NCI-H524 treated with DMSO at 0.1 percent for 48 hours (cell line): ENCODE results near the gene COX15.
"Not testable (repeated sequence)": the region's sequence is repeated elsewhere in the genome, so short reads cannot be mapped to it uniquely, and the experiment has no call there.

Source experiments
- DNase-seq: peaks from one replicate; lab custom pipeline; 2025; lab: John Stamatoyannopoulos, UW

COX15 gene

DNA sequence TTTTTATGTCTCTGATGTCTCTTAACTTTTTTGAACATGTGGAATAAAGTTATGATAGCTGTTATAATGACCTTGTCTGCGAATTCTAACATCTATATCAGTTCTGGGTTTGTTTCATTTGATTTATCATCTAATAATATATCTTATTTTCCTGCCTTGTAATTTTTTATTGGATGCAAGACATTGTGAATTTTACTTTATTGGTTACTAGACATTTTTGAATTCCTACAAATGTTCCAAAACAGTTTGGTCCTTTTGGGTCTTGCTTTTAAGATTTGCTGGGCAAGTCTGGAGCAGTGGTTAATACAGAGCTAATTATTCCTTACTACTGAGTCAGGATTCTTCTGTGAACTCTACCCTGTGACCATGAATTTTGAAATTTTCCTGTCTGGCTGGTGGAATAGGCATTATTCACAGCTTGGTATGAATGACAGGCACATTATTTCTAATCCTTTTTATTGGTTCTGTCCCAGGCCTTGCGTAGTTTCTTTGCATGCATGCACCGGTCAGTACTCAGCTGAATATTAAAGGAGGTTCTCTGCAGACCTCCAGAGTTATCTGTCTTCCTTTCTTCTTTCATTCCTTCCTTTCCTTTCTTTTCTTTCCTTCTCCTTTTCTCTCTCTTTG, 9.1 kb upstream of the COX15 start:
- DNase-seq = no peak

DNA sequence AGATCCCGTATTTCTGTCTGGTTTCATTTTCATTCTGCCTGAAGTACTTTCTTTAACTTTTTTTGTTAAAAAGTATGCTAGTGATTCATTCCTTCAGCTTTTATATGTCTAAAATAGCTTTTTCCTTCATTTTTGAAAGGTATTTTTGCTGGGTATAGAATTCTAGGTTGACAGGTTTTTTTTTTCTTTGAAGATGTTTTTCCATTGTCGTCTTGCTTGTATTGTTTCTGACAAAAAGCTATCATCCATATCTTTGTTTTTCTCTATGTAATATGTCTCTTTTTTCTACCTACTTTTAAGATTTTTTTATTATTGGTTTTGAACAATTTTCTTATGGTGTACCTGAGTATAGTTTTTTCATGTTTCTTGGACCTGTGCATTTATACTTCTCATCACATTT, 8.3 kb upstream of the COX15 start:
- DNase-seq = no peak

DNA sequence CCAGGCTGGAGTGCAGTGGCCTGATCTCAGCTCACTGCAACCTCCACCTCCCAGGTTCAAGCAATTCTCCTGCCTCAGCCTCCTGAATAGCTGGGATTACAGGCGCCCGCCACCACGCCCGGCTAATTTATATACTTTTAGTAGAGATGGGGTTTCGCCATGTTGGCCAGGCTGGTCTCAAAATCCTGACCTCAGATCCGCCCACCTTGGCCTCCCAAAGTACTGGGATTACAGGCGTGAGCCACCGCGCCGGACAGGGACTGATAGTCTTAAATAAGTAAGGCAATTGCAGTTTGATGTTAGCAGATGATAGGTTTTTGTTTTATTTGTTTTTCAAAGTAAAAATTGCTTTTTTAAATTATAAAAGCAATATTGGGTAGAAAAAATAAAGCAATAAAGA, 2.2 kb upstream of the COX15 start:
- DNase-seq = not testable (repeated sequence)

DNA sequence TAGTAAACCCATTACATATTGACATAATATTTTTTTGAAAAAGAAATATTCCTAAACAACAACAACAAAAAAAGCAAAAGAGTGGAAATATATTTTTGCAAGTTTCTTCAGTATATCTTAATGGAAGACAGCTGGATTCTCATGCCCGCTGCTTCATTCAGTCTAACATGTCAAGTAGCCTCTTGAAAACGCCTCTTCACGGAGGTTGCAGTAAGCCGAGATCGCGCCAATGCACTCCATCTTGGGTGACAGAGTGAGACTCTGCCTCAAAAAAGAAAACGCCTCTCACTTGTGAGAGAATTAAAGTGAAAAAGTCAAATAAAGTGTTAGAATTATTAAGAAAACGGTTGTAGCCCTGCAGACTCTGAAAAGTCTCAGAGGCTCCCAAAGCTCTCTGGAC, 1.4 kb upstream of the COX15 start:
- DNase-seq = no peak

DNA sequence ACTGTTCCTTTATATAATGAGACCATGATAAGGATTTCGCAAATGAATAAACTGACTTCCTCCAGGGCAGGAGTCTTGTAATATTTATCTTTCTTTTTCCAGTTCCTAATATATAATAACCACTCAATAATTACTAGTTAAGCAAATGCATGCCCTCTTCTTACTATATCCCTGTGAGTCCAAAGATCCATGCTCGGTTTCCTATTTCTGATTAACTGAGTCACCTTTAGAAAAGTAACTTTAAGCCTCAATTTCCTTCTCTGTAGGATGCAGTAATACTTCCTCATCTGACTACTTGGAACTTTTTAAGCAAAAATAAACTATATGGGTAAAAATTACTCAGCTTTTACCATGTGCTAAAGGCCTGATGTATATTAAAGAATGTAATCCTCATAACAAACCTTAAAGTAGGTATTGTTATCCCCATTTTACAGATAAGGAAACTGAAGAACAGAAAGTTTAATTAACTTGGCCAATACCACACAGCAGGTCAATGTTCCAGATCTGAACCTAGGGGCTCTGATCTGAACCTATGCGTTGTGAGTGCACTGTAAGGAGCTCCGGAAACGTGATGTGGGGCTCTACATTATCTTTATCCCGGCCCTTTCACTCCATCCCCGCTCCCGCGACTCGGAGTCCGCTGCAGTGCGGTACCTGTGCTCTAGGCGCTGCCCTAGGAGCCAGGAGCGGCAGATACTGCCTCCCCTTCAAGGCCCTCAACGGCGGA, 458 bp downstream of the COX15 start:
- DNase-seq = no peak

DNA sequence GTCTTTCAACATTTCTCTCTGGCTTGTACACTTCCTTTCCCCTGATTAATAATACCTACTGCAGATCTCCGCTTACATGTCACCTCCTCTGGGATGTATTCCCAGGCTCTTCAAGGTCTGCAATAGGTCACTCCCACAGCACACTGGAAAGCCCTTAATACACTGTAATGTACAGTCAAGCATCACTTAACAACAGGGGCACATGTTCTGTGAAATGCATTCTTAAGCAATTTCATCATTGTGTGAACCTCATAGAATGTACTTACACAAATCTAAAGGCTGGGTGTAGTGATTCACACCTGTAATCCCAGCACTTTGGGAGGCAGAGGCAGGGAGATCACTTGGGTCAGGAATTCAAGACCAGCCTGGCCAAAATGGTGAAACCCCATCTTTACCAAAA, 1.9 kb downstream of the COX15 start:
- no peak for DNase-seq

DNA sequence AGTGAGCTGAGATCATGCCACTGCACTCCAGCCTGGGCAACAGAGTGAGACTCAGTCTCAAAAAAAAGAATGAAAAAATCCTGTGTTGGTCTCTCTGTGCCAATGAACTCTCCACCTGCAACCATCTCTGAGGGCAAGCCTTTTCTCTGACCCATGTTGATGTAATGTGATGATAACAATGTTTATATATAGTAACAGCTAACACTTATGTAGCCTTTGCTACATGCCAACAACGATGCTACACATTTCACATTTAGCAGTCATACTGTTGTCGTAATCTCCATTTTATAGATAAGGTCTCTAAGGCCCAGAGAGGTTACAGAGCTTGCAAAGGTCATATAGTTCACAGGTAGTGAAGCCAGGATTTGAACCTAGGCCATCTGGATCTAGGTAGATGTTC, 11.5 kb downstream of the COX15 start:
- no peak for DNase-seq

DNA sequence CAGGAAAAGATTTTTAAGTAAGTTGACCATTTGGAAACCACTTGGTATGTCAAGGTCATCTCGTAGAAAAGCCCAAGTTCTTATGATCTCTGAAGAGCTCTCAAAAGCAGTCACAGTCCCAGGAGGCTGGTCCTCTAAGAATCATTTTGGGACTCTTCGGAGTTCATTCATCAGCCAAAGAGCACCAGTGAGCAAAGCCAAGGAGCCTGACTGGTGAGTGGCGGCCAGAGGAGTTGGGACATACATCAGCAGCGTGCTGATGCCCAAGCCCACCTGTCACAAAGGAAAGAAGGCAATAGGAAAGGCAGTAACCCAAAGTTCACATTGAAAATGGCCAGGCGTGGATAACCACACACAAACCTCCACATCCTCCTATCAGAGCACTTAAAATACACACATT, 17.5 kb downstream of the COX15 start:
- no peak for DNase-seq

DNA sequence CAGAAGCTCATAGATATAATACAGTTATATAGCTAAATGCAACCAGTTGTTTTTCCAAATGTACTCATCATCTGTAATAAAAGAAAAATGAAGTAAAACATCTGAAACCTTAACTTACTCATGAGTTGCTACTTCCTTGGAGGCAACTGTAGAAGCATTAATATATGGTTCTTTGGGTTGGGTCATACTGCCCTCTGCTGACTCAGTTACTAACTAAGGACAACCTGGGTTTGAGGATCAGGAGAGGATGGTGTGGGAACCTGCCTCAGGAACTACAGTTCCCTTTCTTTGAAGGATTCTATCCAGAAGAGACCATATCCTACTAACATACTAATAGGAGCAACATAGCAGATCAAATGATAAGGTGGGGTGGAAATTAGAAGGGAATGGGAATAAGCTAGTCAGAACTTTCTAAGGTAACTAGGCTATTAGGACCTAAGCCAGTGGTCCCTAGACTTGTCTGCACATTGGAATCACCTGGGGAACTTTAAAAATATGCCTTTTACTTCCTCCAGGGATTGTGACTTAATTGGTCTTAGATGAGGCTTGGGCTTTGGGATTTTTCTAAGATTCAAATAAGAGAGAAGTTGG, 20.7 kb downstream of the COX15 start:
- DNase-seq = no peak

DNA sequence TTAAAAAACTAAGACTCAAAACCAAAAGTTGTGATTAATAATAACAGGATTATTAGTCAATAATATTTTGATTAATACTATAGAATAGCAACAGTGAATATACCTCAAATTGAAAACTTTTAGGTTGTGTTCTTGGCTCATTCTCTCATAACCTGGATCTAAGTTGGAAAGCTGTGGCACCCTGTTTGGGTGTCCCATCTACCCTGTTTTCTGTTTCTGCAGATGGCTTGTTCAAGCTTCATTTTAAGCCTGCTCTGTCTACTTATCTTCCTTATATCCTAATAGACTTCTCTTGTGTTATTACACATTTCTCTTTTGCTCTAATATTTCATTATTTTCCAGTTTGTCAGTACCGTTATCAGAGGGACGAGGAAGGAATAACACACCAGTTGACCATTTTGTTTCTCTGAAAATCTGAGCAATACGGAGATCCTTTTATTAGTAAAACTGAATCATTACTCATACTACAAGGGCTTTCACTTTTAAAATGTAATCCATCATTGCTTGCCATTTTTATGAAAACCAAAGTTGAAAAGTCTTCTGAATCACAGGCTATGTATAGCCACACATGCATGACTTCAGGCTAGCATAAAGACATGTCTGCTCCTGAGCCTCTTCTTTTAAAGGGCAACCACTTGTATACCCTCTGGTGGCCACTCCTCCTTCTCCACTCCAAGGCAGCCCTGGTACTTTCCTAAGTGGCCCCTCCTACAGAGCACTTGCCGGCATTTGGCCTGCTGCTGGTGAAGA, 22.3 kb downstream of the COX15 start:
- no peak for DNase-seq

DNA sequence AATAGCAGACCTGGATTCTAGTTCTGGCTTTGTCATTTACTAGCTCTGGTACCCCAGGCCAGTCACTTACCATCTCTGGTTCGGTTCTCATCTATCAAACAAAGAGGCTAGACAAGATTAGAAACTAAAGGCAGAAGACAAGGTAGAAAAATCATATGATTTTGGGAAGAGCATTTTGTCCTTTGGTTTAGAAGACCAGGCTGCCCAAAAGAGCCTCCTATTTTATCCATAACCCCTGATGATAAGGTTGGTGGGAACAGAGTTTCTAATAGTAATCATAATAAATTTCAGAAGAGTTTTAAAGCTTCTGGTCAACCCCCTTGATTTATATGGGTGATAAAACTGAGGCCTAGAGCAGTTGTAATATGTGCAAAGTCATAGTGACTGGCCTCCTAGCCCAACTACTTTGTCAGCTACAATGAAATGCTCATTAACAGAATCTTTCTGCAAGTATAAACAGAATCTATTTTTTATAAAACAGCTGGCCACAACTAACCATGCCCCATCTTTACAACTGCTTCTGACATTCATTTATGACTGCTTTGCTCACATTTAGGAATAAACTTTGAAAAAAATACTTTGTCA, 23.4 kb downstream of the COX15 start:
- DNase-seq = no peak

DNA sequence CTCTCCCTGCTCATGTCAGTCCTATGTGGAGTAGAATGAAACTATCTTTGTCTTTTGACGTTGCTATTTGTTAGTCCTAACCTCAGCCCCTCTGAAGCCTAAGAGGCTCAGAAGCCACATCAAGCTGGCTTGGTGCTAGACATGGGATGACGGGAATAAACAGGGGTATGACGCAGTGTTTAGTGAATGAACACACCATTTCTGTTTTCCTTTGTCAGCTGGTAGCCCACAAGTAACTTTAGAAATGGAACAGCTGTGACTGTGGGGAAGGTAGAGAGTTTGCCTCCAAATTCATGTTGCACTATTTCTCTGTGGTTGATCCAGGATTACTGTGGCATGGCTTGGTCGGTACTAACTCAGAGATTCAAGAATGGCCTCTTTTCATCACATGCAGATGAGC, 31.3 kb downstream of the COX15 start:
- DNase-seq = no peak

DNA sequence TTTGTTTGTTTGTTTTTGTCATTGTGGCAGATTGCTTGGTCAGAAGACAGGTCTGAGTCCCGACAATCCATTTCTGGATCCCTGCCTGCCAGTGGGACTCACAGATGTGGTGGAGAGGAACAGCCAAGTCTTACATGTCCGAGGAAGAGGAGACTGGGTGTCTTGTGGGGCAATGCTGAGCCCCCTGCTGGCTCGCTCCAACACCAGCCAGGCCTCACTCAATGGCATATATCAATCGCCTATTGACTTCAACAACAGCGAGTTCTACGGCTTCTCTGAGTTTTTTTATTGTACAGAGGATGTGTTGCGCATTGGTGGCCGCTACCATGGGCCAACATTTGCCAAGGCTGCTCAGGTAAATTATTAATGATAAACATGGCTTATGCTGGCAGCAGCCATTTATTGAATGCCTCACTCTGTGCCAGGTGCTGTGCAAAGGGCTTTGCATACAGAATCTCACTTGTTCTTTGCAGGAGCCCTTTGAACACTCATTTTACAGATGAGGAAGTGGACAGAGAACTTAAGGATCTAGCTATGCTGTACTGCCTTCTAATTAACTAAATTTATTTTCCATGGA, 33.3 kb downstream of the COX15 start:
- no peak for DNase-seq

DNA sequence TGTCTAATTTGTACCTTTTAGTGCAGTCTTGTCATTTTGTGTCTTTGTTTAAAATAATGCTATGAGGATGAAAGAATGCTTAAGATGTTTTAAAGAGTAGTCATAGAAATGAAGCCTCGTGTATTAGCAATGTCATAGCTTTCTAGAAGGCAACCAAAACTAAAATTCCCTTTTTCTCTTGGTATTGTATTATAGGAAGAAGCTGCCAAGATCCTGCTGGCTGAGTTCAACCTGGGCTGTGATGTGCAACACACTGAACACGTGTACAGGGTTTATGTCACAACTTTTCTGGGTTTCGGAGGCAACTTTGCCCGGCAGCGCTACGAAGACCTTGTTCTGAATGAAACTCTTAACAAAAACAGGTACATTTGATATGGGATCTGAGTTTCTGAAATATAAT, 36.2 kb downstream of the COX15 start:
- DNase-seq = no peak

DNA sequence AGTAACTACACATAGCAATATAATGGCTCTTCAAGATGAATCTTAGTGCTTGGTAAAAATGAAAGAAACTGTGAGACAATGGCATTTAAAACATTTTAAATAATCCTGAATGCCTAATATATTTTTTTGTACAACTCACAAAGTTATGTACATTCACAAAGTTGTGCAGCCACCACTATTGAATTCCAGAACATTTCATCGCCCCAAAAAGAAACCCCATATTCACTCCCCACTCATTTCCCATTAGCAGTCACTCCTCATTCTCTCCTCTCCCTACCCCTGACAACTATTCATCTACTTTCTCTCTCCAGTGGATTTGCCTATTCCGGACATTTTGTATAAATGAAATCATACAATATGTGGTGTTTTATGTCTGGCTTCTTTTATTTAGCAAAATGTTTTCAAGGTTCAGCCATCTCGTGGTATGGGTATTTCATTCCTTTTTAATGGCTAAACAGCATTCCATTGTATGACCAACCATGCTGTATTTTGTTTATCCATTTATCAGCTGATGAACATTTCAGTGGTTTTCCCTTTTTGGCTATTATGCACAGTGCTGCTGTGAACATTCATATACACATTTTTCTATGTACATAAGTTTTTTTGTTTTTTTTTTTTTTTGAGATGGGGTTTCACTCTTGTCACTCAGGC, 37.9 kb downstream of the COX15 start:
- DNase-seq = no peak

DNA sequence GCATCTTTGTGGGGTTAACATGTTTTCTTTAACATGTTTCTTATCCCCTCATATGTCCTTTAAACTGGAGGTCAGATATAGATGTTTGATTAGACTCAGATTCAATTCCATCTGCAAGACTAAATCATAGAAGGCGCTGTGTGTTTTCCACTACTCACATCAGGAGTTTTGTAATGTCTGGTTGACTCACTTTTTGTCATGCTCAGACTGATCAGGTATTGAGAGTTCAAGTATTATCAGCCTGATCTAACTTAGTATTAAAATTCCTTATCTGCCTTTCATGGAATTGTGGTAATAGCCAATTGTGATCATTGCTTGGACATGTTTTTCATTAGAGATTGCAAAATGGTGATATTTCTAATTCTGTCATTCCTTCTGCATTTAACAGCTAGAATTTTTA, 42.5 kb downstream of the COX15 start:
- DNase-seq = no peak

DNA sequence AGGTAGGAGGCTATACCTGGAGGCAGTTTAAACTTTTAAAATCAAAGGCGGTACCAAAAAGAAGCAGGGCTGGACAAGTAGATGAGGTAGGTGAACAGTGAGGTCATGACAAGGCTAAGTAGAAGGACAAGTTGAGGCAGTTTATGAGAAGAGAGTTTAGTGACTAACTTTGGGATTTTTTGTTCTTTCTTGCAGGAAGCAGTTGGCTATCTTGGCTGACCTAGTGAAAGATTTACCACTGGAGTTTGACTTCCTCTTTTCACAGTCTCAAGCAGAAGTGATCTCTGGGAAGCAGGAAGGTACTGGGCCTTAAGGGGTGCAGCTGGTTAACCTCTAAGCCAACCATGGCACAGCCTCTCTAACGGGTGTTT, 46.3 kb downstream of the COX15 start:
- no peak for DNase-seq

DNA sequence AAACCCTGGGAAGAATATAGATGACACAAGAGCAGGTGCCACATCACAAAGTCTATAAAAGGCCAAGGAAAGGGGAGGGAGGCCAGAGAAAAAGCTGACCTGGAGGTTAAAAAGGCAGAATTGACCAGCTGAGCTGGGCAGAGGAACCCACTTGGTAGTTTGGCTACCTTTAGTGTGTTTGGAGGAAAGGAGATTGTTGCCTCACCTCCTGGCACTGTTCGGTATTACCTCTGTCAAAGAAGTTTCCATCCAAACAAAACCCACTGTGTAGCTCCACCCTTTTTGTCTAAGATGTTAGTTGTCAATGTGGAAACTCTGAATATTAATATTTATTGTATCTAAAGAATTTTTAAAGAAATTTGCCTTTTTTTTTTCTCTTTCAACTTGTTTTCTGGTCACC, 49.2 kb downstream of the COX15 start:
- DNase-seq = no peak
